Activated naive CD4-positive, alpha-beta T cell (primary cell): Measurements from ENCODE around the gene EFNA2.
"Not testable (repeated sequence)": the region's sequence is repeated elsewhere in the genome, so short reads cannot be mapped to it uniquely, and the experiment has no call there.

ENCODE experiments used
- DNase-seq, 4 experiments: peaks; one replicate each; lab custom pipeline; 2025; lab: John Stamatoyannopoulos, UW

EFNA2 gene

GRCh38 chr19:1298235-1298634 lies 12.6 kb downstream of the EFNA2 start:
- DNase-seq, result no peak

GRCh38 chr19:1299801-1300200 lies 14.1 kb downstream of the EFNA2 start:
- no peak for DNase-seq

GRCh38 chr19:1300744-1301490 lies 15.2 kb downstream of the EFNA2 start:
- no peak for DNase-seq

GRCh38 chr19:1302533-1303239 lies 17.0 kb downstream of the EFNA2 start:
- DNase-seq, result no peak

- DNase-seq, result no peak
These were observed 18.7 kb downstream of the EFNA2 start for GRCh38 chr19:1304197-1304924.

GRCh38 chr19:1305354-1305753 lies 19.7 kb downstream of the EFNA2 start:
- DNase-seq, result not testable (repeated sequence)

- DNase-seq, result no peak
These were observed 21.6 kb downstream of the EFNA2 start for GRCh38 chr19:1307320-1307719.

- no peak for DNase-seq
These were observed 22.2 kb downstream of the EFNA2 start for GRCh38 chr19:1307755-1308303.

GRCh38 chr19:1308718-1309117 lies 23.0 kb downstream of the EFNA2 start:
- DNase-seq, result no peak

- no peak for DNase-seq
These were observed 24.5 kb downstream of the EFNA2 start for GRCh38 chr19:1309977-1310852.

GRCh38 chr19:1310853-1311180 lies 25.1 kb downstream of the EFNA2 start:
- DNase-seq, result no peak

GRCh38 chr19:1311543-1312091 lies 25.9 kb downstream of the EFNA2 start:
- DNase-seq, result no peak

GRCh38 chr19:1312767-1313694 lies 27.4 kb downstream of the EFNA2 start:
- DNase-seq, result no peak

- no peak for DNase-seq
These were observed 28.3 kb downstream of the EFNA2 start for GRCh38 chr19:1313695-1314613.

GRCh38 chr19:1315470-1316166 lies 29.9 kb downstream of the EFNA2 start:
- peak in 1 of 4 experiments; percentile 20 for DNase-seq

- no peak for DNase-seq
These were observed 30.8 kb downstream of the EFNA2 start for GRCh38 chr19:1316466-1316865.

GRCh38 chr19:1317274-1318003 lies 31.8 kb downstream of the EFNA2 start:
- no peak for DNase-seq
